ENCODE results near the gene NIT1.

Gene NIT1

GRCh38 chr1:161121834-161122233 lies 3.9 kb downstream of the NIT1 start:
- DNase-seq (ENCODE audit: low spot score): peak; percentile 38

GRCh38 chr1:161122967-161123366 lies 5.1 kb downstream of the NIT1 start:
- TF ChIP-seq CTCF (IDR thresholded peaks at IDR 0.05; ENCODE audit: borderline replicate concordance, control extremely low read depth, extremely low read depth, insufficient read depth, missing control alignments): no peak
- in situ Hi-C loops (cut with MboI; ENCODE audit: low sequenced_read_pairs, unreplicated experiment): no loop called here
- no peak for DNase-seq (ENCODE audit: low spot score)

More at GRCh38 chr1:161121834-161122233, 3.9 kb downstream of the NIT1 start:
- in situ Hi-C loops (cut with MboI; ENCODE audit: low sequenced_read_pairs, unreplicated experiment): no loop called here
- no peak for TF ChIP-seq CTCF (IDR thresholded peaks at IDR 0.05; ENCODE audit: borderline replicate concordance, control extremely low read depth, extremely low read depth, insufficient read depth, missing control alignments)

DNA sequence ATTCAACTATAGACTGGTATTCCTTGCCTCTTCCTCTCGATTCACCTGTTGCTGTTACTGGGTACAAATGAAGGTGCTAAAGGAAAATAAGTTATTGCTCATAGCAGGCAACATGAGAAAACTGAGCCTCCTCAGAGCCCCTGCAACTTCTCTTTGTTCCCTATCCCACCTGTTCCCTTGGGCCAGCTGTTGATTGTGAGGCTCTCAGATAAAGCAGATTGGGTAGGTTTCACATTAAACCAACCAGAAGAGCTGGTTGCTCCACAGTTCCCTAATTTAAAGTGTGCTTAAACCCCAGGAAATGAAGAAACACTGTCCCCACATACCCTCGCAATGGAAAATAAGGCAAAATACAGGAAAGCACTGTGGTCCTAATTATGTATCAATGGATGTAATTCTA lies 9.7 kb downstream of the NIT1 start:
- in situ Hi-C loops (cut with MboI; ENCODE audit: low sequenced_read_pairs, unreplicated experiment): no loop called here
- TF ChIP-seq CTCF (IDR thresholded peaks at IDR 0.05; ENCODE audit: borderline replicate concordance, control extremely low read depth, extremely low read depth, insufficient read depth, missing control alignments): no peak
- DNase-seq (ENCODE audit: low spot score): no peak

GRCh38 chr1:161128591-161129420 lies 10.9 kb downstream of the NIT1 start:
- DNase-seq (ENCODE audit: low spot score): no peak
- in situ Hi-C loops (cut with MboI; ENCODE audit: low sequenced_read_pairs, unreplicated experiment): no loop called here
- TF ChIP-seq CTCF (IDR thresholded peaks at IDR 0.05; ENCODE audit: borderline replicate concordance, control extremely low read depth, extremely low read depth, insufficient read depth, missing control alignments): no peak

DNA sequence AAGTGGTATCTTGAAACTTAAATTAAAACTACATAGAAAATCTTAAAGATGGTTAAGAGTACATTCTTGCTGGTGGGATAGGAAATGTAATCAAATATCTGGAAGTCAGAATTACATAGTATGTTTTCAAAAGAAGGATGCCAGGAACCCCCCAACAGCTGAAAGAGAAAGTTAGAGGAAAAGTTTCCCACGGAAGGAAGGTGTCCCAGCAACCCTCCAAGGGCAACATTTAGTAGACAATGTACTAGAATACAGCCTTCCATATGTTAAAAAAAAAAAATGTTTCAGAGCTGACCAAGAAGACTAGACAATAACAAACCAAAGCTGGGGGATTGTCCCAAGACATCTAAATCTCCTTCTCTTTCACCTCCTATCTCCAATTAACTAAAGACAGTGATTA lies 12.4 kb downstream of the NIT1 start:
- DNase-seq (ENCODE audit: low spot score): no peak
- in situ Hi-C loops (cut with MboI; ENCODE audit: low sequenced_read_pairs, unreplicated experiment): no loop called here
- no peak for TF ChIP-seq CTCF (IDR thresholded peaks at IDR 0.05; ENCODE audit: borderline replicate concordance, control extremely low read depth, extremely low read depth, insufficient read depth, missing control alignments)

DNA sequence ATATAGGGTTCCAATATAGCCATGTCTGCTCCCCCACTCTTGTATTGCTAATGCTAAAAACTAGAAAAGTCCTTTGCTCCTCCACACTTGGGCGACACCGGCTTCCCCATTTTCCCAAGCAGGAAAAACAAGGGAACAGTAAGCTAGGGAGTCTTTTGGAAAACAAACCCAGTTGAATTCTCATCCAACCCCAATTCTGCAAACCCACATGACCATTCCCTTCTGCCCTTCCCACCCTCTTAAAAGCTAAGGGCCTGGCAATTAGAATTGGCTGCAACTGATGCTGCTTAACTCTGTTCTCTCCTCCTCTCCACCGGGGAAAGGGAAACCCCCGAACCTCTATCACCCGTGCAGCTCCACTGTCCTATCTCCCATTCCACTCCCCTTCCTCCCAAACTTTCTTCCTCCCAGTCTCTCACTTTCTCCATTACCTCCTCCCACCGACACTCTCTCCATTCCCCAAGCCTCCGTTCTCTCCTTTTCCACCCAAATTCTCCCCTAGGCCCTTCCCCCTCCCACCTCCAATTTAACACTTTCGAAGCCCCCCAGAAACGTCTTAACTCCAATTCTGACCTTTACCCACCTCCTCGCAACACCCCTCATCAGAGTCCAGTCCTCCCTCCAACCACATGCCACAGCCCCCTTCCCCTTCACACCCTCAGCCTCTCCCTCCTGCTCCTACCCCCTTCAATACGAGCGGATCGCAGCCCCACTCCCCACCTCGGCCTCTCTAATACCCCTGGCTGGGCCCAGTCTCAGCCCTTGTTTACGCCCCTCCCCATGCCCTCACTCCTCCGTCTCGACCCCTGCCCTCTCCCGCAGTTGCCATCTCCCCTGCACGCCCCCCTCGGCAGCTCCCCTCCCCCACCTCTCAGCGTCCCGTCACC lies 13.9 kb downstream of the NIT1 start:
- DNase-seq (ENCODE audit: low spot score): no peak

More for the DNA sequence above, 13.9 kb downstream of the NIT1 start:
- in situ Hi-C loops (cut with MboI; ENCODE audit: low sequenced_read_pairs, unreplicated experiment): no loop called here
- no peak for TF ChIP-seq CTCF (IDR thresholded peaks at IDR 0.05; ENCODE audit: borderline replicate concordance, control extremely low read depth, extremely low read depth, insufficient read depth, missing control alignments)

Measured in GM13976 (cell line).